ENCODE measurements around the gene KCMF1.

DNA sequence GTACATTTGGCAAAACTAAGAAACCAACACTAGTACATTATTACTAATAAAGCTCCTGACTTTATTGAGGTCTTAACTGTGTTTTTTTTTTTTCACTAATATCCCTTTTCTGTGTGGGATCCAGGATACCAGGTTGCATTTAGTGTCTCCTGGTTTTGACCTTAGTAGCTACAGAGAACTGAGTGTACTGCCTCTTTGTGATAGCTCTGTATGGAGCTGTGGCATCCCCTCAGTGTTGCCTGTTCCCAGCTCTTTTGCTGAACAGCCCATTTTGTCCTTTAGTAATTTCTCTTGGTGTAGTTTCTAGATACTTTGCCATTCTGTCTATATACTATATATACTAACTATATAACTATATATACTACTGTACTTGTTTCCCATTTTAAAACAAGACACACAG, 31.6 kb downstream of the KCMF1 start:
- TF ChIP-seq SMAD5 (IDR thresholded peaks at IDR 0.05; ENCODE audit: low read depth) (no peak), ZZZ3 (IDR thresholded peaks at IDR 0.05; ENCODE audit: control insufficient read depth, insufficient read length, low read depth) (no peak), NR2C2 (IDR thresholded peaks at IDR 0.05; ENCODE audit: borderline replicate concordance, control insufficient read depth, insufficient read length, low read depth) (no peak), POLR2AphosphoS5 (IDR thresholded peaks at IDR 0.05; ENCODE audit: low read length) (no peak), RAD51 (IDR thresholded peaks at IDR 0.05) (no peak), SPI1 (IDR thresholded peaks at IDR 0.05; ENCODE audit: borderline replicate concordance, insufficient read depth, low read depth, low read length) (no peak), POLR2A (IDR thresholded peaks at IDR 0.05; ENCODE audit: low read depth, low read length) (no peak), JUND (IDR thresholded peaks at IDR 0.05; ENCODE audit: low read depth, low read length) (no peak), POLR2AphosphoS2 (IDR thresholded peaks at IDR 0.05; ENCODE audit: low read depth, low read length) (no peak), MXI1 (IDR thresholded peaks at IDR 0.05; ENCODE audit: low read depth, low read length) (no peak)
- TF ChIP-seq, protein P1, sequence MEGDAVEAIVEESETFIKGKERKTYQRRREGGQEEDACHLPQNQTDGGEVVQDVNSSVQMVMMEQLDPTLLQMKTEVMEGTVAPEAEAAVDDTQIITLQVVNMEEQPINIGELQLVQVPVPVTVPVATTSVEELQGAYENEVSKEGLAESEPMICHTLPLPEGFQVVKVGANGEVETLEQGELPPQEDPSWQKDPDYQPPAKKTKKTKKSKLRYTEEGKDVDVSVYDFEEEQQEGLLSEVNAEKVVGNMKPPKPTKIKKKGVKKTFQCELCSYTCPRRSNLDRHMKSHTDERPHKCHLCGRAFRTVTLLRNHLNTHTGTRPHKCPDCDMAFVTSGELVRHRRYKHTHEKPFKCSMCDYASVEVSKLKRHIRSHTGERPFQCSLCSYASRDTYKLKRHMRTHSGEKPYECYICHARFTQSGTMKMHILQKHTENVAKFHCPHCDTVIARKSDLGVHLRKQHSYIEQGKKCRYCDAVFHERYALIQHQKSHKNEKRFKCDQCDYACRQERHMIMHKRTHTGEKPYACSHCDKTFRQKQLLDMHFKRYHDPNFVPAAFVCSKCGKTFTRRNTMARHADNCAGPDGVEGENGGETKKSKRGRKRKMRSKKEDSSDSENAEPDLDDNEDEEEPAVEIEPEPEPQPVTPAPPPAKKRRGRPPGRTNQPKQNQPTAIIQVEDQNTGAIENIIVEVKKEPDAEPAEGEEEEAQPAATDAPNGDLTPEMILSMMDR (IDR thresholded peaks at IDR 0.05 in 2 of 3, conservative IDR thresholded peaks at IDR 0.05 in 1 of 3; ENCODE audit: control insufficient read depth in 2 of 3, extremely low read depth in 1 of 3, insufficient read depth in 1 of 3, low read depth in 3 of 3, low read length in 3 of 3), result no peak
- TF ChIP-seq, protein P2, sequence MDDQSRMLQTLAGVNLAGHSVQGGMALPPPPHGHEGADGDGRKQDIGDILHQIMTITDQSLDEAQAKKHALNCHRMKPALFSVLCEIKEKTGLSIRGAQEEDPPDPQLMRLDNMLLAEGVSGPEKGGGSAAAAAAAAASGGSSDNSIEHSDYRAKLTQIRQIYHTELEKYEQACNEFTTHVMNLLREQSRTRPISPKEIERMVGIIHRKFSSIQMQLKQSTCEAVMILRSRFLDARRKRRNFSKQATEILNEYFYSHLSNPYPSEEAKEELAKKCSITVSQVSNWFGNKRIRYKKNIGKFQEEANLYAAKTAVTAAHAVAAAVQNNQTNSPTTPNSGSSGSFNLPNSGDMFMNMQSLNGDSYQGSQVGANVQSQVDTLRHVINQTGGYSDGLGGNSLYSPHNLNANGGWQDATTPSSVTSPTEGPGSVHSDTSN (IDR thresholded peaks at IDR 0.05; ENCODE audit: insufficient replicate concordance, low read depth, low read length), result no peak
- TF ChIP-seq, protein P3, sequence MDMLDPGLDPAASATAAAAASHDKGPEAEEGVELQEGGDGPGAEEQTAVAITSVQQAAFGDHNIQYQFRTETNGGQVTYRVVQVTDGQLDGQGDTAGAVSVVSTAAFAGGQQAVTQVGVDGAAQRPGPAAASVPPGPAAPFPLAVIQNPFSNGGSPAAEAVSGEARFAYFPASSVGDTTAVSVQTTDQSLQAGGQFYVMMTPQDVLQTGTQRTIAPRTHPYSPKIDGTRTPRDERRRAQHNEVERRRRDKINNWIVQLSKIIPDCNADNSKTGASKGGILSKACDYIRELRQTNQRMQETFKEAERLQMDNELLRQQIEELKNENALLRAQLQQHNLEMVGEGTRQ (IDR thresholded peaks at IDR 0.05; ENCODE audit: borderline replicate concordance, low read depth, low read length), result no peak
